ENCODE measurements around the gene KCNMA1. TPM values are rescaled to one million over a fixed set of nuclear protein-coding genes. Genes with fewer than 3 reads are reported as not detected.

The KCNMA1 gene
- total RNA-seq, 1 experiment from 2014 or later = 143 TPM

DNA sequence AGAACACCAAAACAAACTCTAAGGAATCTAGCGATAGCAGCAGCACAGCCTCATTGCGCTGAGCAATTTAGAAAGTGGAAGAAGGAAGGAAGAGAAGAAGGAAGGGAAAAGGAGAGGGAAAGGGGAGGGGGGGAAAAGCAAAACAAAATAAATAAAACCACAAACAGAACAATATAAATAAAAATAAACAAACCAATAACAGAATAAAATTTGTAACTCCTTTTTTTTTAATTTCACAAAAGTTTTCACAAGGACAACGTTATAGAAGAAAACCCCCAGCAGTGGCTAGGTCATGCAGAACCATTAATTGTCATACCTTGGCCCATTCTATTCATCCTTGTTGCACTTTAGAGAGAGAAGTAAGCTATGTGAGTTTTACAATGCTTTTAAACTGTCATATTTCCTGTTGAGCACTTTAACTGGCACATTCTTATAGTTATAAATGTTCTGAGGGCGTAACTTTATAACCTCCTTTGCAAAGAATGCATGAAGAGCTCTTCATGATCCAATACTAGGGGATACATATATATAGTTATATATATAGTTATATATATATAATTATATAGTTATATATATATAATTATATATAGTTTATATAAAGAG is 752.8 kb downstream of the KCNMA1 start:
- Histone ChIP-seq H3K36me3 (ENCODE audit: low read depth, low read length) (0 out of 2 replicates have a peak, but pooled peaks cover 2% of the 10 kb centered on the region), H3K9ac (ENCODE audit: low read length) (no peak overlapping the region), H3K79me2 (ENCODE audit: low read length) (no peaks in the 10 kb centered on the region), H3K4me3 (ENCODE audit: low read length) (no peak overlapping the region), H3K9me2 (replicated peaks; ENCODE audit: low read length) (no peaks in the 10 kb centered on the region), H3K27ac (ENCODE audit: low read length) (no peak overlapping the region), H3K9me3 (ENCODE audit: low read length) (no peaks in the 10 kb centered on the region), H2AFZ (ENCODE audit: low read length) (no peak overlapping the region), H3F3A (ENCODE audit: low read length, unreplicated experiment) (no peaks in the 10 kb centered on the region), H3K4me2 (ENCODE audit: low read length) (no peak overlapping the region), H3K27me3 (ENCODE audit: low read length) (peaks cover 7% of the 10 kb centered on the region; the same call in 1 of the 2 replicates), H3K4me1 (ENCODE audit: insufficient read depth, low read length) (no peaks in the 10 kb centered on the region), H4K20me1 (ENCODE audit: low read length) (no peaks in the 10 kb centered on the region)
- TF ChIP-seq EZH2 (IDR thresholded peaks at IDR 0.05; ENCODE audit: low read length, unreplicated experiment) = no peak
- no peak for TF ChIP-seq CTCF (conservative IDR thresholded peaks at IDR 0.05; ENCODE audit: low read depth, low read length)
- TF ChIP-seq EZH2phosphoT487 (IDR thresholded peaks at IDR 0.05; ENCODE audit: borderline replicate concordance, low read length) = no peak
- no peak for DNase-seq
- POLR2A ChIA-PET (ENCODE audit: unreplicated experiment) = interaction anchor here (0.7 kb wide), 1 partner anchor 163 kb away, joined by 8 read pairs; no protein-coding TSS in a partner anchor
- ATAC-seq = peak; percentile 49
- no TSS peak for BruUV-seq (replicated peaks)
- intact Hi-C loops (cut with micrococcal nuclease) = loop anchor here (5.0 kb wide), 1 partner anchor 53 kb away; no protein-coding TSS in a partner anchor
- CTCF ChIA-PET = no interaction called here

DNA sequence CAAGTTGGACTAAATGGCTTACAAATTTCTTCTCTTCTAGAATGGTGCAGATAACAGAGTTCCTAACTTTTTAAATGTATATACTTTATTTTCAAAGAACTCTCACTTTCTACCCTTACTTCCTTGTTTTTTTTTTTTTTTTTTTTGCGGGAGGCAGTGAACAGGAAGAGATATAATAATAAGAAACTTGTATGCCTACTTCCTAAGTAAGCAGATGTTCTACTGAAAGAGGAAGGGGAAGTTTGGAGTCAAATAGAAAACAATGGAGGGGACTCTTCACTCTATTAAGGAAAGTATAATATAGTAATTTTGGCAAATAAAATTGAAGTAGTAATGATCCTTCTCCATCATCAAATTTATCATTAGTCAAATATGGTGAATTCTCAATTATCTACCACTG is 754.0 kb downstream of the KCNMA1 start:
- H3K27me3 ChIP-seq (ENCODE audit: low read length) = peaks cover 11% of the 10 kb centered on the region; the same call in 1 of the 2 replicates
- no peak overlapping the region for H3K27ac ChIP-seq (ENCODE audit: low read length)
- H3K79me2 ChIP-seq (ENCODE audit: low read length) = no peaks in the 10 kb centered on the region
- H3K9me3 ChIP-seq (ENCODE audit: low read length) = no peaks in the 10 kb centered on the region
- CTCF ChIA-PET = no interaction called here
- BruUV-seq (replicated peaks) = no TSS peak
- H3K4me3 ChIP-seq (ENCODE audit: low read length) = no peak overlapping the region
- no peaks in the 10 kb centered on the region for H4K20me1 ChIP-seq (ENCODE audit: low read length)
- H3K4me1 ChIP-seq (ENCODE audit: insufficient read depth, low read length) = no peaks in the 10 kb centered on the region
- ATAC-seq (no peak), DNase-seq (no peak)
- intact Hi-C loops (cut with micrococcal nuclease) = loop anchor here (5.0 kb wide), 1 partner anchor 54 kb away; no protein-coding TSS in a partner anchor
- H3K4me2 ChIP-seq (ENCODE audit: low read length) = no peak overlapping the region
- TF ChIP-seq EZH2 (IDR thresholded peaks at IDR 0.05; ENCODE audit: low read length, unreplicated experiment) (no peak), CTCF (conservative IDR thresholded peaks at IDR 0.05; ENCODE audit: low read depth, low read length) (no peak), EZH2phosphoT487 (IDR thresholded peaks at IDR 0.05; ENCODE audit: borderline replicate concordance, low read length) (no peak)
- no peaks in the 10 kb centered on the region for H3K36me3 ChIP-seq (ENCODE audit: low read depth, low read length)
- H3K9ac ChIP-seq (ENCODE audit: low read length) = no peak overlapping the region
- H3F3A ChIP-seq (ENCODE audit: low read length, unreplicated experiment) = no peaks in the 10 kb centered on the region
- no peak overlapping the region for H2AFZ ChIP-seq (ENCODE audit: low read length)
- no peaks in the 10 kb centered on the region for H3K9me2 ChIP-seq (replicated peaks; ENCODE audit: low read length)
- POLR2A ChIA-PET (ENCODE audit: unreplicated experiment) = no interaction called here

DNA sequence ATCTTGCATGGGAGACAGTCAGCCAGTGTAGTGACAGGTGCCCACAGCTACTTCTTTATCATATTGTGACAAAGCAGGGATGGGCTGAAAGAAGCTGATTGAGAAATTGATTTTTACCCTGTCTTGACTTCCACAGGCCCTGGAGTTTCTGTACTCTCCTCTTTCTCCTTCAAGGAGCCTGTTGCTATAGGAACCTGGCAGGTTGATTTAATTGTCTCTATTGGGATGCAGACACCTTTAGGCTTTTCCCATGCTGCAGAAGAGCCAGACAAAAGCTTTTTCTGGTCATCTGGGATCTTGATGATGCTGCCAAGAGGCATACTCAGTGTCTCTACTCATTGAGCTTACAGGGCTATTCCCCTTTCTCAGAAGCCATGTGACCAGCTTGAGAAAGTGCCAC is 754.8 kb downstream of the KCNMA1 start:
- no peak overlapping the region for H3K4me2 ChIP-seq (ENCODE audit: low read length)
- no peak overlapping the region for H2AFZ ChIP-seq (ENCODE audit: low read length)
- no peak overlapping the region for H3K27ac ChIP-seq (ENCODE audit: low read length)
- ATAC-seq (no peak), DNase-seq (no peak)
- H3K9me2 ChIP-seq (replicated peaks; ENCODE audit: low read length) = no peaks in the 10 kb centered on the region
- H3K27me3 ChIP-seq (ENCODE audit: low read length) = peaks cover 11% of the 10 kb centered on the region; the same call in 1 of the 2 replicates
- H3K9ac ChIP-seq (ENCODE audit: low read length) = no peak overlapping the region
- H3K4me3 ChIP-seq (ENCODE audit: low read length) = no peak overlapping the region
- no peaks in the 10 kb centered on the region for H3F3A ChIP-seq (ENCODE audit: low read length, unreplicated experiment)
- no peaks in the 10 kb centered on the region for H3K36me3 ChIP-seq (ENCODE audit: low read depth, low read length)
- intact Hi-C loops (cut with micrococcal nuclease) = loop anchor here (5.0 kb wide), 1 partner anchor 55 kb away; no protein-coding TSS in a partner anchor
- no peaks in the 10 kb centered on the region for H3K79me2 ChIP-seq (ENCODE audit: low read length)
- ChIA-PET POLR2A (ENCODE audit: unreplicated experiment) (no interaction called here), CTCF (no interaction called here)
- TF ChIP-seq EZH2 (IDR thresholded peaks at IDR 0.05; ENCODE audit: low read length, unreplicated experiment) (no peak), EZH2phosphoT487 (IDR thresholded peaks at IDR 0.05; ENCODE audit: borderline replicate concordance, low read length) (no peak), CTCF (conservative IDR thresholded peaks at IDR 0.05; ENCODE audit: low read depth, low read length) (no peak)
- H3K4me1 ChIP-seq (ENCODE audit: insufficient read depth, low read length) = no peaks in the 10 kb centered on the region
- no TSS peak for BruUV-seq (replicated peaks)
- no peaks in the 10 kb centered on the region for H4K20me1 ChIP-seq (ENCODE audit: low read length)
- H3K9me3 ChIP-seq (ENCODE audit: low read length) = no peaks in the 10 kb centered on the region

Measured in PC-3 (cell line).